ENCODE measurements around the gene PPP2R3C.
"Not testable (repeated sequence)": the region's sequence is repeated elsewhere in the genome, so short reads cannot be mapped to it uniquely, and the experiment has no call there.

Gene PPP2R3C

GRCh38 chr14:35050652-35051051 is 71.1 kb downstream of the PPP2R3C start:
- DNase-seq: no peak

GRCh38 chr14:35047976-35048513 is 73.7 kb downstream of the PPP2R3C start:
- no peak for DNase-seq

DNA sequence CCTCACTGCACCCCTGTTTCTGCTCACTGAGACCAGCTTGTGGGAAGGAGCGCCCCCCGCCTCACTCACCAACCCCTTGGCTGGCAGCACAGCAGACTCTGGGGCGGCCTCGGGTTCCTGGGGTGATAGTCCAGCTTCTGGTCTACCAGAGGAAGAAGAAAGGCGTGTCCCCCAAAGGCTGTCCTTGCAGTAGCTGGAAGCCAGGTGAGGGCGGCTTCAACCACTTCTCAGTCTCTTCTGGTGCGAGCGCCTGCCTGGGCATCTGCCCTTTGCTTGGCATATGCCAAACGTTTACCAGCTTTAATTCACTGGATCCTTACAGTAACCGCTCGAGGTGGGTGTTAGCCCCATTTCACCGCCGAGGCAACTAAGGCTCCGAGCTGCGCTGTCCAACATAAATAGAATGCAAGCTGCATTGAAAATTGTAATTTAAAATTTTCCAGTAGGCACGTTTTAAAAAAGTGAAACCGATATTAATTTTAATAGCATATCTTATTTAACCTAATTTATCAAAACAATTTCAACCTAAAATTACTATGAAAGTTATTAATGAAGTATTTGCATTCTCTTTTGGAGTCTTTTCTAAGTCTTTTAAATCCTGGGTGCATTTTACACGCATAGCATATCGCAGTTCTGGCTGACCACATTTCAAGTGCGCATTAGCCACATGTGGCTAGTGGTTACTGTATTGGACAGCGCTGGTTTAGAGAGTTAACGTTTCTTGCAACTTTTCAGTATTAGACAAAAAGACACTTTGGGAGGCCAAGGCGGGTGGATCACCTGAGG is 74.8 kb downstream of the PPP2R3C start:
- DNase-seq: no peak

GRCh38 chr14:35046048-35046750 is 75.6 kb downstream of the PPP2R3C start, which contains the start of gene FAM177A1:
Gene FAM177A1, plus strand, starts transcription at chr14:35046272. Its CDS starts 192 bp downstream, at chr14:35046464.
- DNase-seq: peak; percentile 95

- DNase-seq: no peak
Measured at GRCh38 chr14:35045798-35046047, 76.1 kb downstream of the PPP2R3C start.

GRCh38 chr14:35044939-35045797 is 76.6 kb downstream of the PPP2R3C start:
- DNase-seq: no peak

GRCh38 chr14:35043046-35043445 is 78.7 kb downstream of the PPP2R3C start:
- DNase-seq: no peak

GRCh38 chr14:35042632-35043031 is 79.2 kb downstream of the PPP2R3C start:
- DNase-seq: no peak

DNA sequence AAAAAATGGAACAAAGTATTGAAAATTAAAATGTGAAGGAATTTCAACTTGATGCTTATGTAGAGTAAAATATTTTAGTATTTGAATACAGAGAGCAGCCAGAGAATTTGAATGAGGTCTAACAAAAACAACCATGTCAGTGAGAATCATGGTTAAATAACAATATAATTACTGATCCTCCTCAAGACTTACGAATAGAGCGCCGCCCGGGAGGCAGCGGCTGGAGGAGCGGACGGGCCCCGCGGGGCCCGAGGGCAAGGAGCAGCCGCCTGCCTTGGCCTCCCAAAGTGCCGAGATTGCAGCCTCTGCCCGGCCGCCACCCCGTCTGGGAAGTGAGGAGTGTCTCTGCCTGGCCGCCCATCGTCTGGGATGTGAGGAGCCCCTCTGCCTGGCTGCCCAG is 83.5 kb downstream of the PPP2R3C start:
- DNase-seq: not testable (repeated sequence)
